Measurements from ENCODE around the gene CD58.

The CD58 gene

DNA sequence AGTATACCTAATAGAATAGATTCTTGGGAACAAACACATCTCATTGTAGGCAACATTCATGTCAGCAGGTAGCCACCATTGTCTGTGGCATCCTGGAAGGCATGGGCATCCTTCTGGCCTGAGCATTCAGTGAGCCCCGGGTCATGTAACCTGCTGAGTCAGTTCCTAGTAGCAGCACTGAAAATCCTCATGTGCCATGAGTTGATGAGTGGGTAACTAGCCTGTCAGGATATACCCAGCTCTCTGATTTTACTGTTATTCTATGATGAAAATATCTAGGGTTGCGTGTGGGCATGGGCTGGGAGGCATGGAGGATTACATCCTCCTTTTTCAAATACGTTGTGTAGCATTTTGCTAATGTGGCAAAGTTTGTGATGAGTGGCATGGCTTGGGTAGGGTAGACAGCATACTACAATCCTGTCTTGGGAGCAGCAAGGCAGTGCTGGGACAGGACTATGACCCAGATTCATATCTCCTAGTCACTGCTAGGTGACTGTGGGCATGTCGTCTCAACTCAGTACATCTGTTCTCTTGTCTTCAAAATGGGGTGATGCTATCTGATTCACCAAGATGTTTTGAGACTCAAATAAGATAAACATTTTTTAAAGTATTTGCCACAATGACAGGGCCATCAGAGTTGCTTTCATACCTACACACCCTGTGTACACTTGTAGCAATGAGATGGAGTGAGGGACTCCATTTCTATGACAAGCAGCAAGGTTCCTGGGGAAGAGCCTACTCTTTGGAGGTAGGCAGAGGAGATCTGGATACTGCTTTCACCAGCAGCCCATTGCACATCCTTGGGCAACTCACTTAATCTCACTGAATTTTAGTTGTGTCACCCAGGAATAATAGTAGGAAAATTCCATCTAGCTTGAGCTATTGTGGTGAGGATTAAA lies 62.5 kb downstream of the CD58 start:
- Histone ChIP-seq H3K36me3 (peaks cover 0 to 36% (median 10%) of the 10 kb centered on the region in 11 experiments; a peak in 13 of 22 replicates), H3K4me1 (peaks cover 71 to 98% (median 94%) of the 10 kb centered on the region in 10 experiments), H3K4me3 (peak overlapping the region in 1 of 10 experiments; percentile 3; a peak in 1 of 20 replicates), H3K4me2 (peak overlapping the region; percentile 26 to 94 (median 79); a peak in 21 of 22 replicates), H3K9me3 (replicated peaks in 1 of 11) (peaks cover 0 to 9% (median 0%) of the 10 kb centered on the region in 11 experiments; a peak in 4 of 22 replicates), H3K27me3 (no peaks in the 10 kb centered on the region), H4K20me1 (no peaks in the 10 kb centered on the region), H3K27ac (peak overlapping the region in 10 of 11 experiments; percentile 75 to 99 (median 98); a peak in 20 of 22 replicates), H3K9ac (peak overlapping the region in 6 of 11 experiments; percentile 13 to 75 (median 61); a peak in 10 of 22 replicates)
- TF ChIP-seq Cebpa-rat (IDR thresholded peaks at IDR 0.05), result no peak

DNA sequence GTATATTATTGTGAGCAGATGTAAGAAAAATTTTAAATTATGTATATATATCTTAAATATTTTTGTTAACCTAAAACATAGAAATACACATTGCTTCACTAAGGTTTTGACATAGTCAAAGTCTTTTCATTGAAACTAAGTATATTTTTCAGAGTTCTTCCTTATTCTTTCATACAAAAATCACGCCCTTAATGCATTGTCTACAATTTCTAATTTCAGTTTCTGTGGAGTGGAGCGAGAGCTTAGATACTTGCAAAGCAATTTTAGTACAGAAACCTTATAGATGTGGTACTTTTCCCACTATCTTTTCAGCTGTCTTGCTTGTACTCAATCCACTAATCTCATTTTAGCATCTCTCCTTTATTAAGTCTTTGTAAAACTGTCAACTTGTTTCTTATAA lies 63.2 kb downstream of the CD58 start:
- Histone ChIP-seq H3K27me3 (no peaks in the 10 kb centered on the region), H3K9ac (peak overlapping the region in 2 of 11 experiments; percentile 69 to 75; a peak in 2 of 22 replicates), H3K4me1 (peaks cover 71 to 98% (median 94%) of the 10 kb centered on the region in 10 experiments), H3K4me2 (peak overlapping the region in 9 of 11 experiments; percentile 51 to 94 (median 80); a peak in 17 of 22 replicates), H3K27ac (peak overlapping the region in 10 of 11 experiments; percentile 75 to 99 (median 98); a peak in 18 of 22 replicates), H3K4me3 (no peak overlapping the region), H4K20me1 (no peaks in the 10 kb centered on the region), H3K9me3 (replicated peaks in 1 of 11) (peaks cover 0 to 9% (median 0%) of the 10 kb centered on the region in 11 experiments; a peak in 4 of 22 replicates), H3K36me3 (peaks cover 0 to 36% (median 8%) of the 10 kb centered on the region in 11 experiments; a peak in 13 of 22 replicates)
- TF ChIP-seq Cebpa-rat (IDR thresholded peaks at IDR 0.05), result no peak

DNA sequence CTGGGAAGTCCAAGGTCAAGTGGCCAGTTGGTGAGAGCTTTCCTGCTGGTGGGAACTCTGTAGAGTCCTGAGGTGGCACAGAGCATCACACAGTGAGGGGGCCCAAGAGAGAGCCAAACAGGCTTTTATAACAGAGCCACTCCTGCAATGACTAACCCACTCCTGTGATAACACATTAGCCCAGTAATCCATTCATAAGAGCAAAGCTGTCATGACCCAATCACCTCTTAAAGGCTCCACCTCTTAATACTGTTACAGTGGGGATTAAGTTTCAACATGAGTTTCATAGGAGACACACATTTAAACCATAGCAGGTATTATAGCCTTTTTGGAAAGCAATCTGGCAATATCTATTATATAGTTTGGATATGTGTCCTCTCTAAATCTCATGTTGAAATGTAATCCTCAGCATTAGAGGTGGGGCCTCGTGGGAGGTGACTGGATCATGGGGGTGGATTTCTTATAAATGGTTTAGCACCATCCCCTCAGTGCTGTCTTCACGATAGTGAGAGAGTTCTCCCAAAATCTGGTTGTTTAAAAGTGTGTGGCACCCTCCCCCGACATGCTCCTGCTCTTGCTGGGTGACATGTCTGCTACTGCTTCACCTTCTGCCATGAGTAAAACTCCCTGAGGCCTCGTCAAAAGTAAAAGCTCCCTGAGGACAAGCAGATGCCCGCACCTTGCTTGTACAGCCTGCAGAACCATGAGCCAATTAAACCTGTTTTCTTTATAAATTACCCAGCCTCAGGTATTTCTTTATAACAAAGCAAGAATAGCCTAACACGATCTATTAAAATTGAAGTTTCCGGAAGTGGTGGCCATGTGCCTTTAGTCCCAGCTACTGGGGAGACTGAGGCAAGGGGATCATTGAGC lies 64.5 kb downstream of the CD58 start:
- no peaks in the 10 kb centered on the region for H4K20me1 ChIP-seq
- TF ChIP-seq Cebpa-rat (IDR thresholded peaks at IDR 0.05), result no peak
- H3K36me3 ChIP-seq, result peaks cover 0 to 38% (median 14%) of the 10 kb centered on the region in 11 experiments; a peak in 15 of 22 replicates
- H3K4me1 ChIP-seq, result peaks cover 71 to 98% (median 95%) of the 10 kb centered on the region in 10 experiments
- H3K4me3 ChIP-seq, result no peak overlapping the region; a peak in 1 of 20 replicates
- no peaks in the 10 kb centered on the region for H3K27me3 ChIP-seq
- H3K4me2 ChIP-seq, result peak overlapping the region; percentile 45 to 90 (median 75); a peak in 21 of 22 replicates
- H3K27ac ChIP-seq, result peak overlapping the region; percentile 64 to 99 (median 98)
- peaks cover 0 to 6% (median 0%) of the 10 kb centered on the region in 11 experiments; a peak in 4 of 22 replicates for H3K9me3 ChIP-seq (replicated peaks in 1 of 11)
- H3K9ac ChIP-seq, result peak overlapping the region in 9 of 11 experiments; percentile 57 to 89 (median 84); a peak in 17 of 22 replicates

DNA sequence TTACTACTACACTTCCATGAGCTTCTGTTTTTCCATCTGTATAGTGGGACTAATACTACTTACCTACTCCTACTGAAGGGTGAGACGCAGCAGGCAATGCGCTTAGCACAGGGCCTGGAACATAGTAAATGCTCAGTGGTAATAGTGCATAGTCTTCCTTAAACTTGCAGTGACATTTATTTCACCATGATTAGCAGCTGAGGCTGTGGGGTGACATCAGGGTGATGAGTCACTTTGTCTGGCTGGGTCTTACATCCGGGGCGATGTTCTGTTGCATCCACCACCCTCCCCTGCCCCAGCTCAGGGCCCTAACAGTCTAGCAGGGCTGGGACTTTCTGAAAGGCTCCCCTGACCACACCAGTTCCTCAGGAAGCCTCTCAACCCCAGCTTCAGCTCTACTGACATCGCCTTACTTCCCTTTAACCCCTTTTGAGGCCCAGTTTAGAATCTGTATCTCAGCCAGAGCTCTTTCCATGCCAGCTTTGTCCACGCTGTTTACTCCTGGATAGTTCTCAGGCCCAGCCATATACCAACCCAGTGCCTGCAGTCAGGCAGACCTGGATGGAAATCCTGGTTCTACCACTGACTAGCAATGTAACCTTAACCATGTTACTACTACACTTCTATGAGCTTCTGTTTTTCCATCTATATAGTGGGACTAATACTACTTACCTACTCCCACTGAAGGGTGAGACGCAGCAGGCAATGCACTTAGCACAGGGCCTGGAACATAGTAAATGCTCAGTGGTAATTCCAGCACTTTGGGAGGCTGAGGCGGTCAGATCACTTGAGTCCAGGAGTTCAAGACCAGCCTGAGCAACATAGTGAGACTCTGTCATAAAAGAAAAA lies 66.3 kb downstream of the CD58 start:
- H3K4me2 ChIP-seq, result peak overlapping the region; percentile 75 to 96 (median 84)
- H3K9me3 ChIP-seq (replicated peaks in 1 of 11), result no peaks in the 10 kb centered on the region
- H3K36me3 ChIP-seq, result peaks cover 0 to 45% (median 14%) of the 10 kb centered on the region in 11 experiments; a peak in 13 of 22 replicates
- H3K4me1 ChIP-seq, result peaks cover 69 to 98% (median 94%) of the 10 kb centered on the region in 10 experiments
- H3K27ac ChIP-seq, result peak overlapping the region; percentile 75 to 99 (median 98)
- peak overlapping the region in 3 of 10 experiments; percentile 32 to 41 (median 36); a peak in 3 of 20 replicates for H3K4me3 ChIP-seq
- TF ChIP-seq Cebpa-rat (IDR thresholded peaks at IDR 0.05), result peak in 9 of 11 experiments; percentile 49 to 94 (median 76); a peak in 13 of 22 replicates
- H3K27me3 ChIP-seq, result no peaks in the 10 kb centered on the region
- no peaks in the 10 kb centered on the region for H4K20me1 ChIP-seq
- H3K9ac ChIP-seq, result peak overlapping the region; percentile 49 to 89 (median 86); a peak in 21 of 22 replicates

DNA sequence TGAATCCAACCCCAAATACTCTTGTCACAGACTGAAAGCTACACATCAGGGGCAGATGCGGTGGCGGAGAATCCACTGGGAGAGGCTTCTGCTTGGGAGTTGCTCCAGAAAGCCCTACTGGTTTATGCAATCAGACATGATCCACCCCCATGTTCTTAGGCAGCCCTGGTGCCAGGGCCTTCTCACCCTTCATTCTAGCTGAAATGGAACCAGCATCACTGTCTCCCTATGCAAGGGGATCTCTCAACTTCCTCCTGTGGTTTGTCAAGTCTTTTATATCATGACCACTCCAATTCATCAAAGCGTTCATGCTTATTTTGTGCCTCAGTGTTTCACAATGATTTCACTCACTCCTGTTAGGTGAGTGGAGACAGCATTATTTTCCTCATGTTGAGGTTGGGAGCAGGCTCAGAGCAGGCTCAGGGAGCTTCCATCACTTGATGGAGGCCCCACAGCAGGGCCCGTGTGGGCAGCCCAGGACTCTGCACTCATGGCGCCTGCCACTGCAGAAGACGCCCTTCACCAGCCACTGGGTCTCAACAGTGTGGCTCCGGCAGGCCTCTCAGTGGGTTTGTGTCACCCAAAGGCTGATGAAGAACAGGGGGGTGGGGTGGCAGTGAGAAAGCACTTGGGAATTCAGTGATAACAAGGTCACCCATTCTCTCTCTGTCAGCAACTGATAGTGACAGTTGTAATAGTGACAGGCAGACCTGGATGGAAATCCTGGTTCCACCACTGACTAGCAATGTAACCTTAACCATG lies 67.1 kb downstream of the CD58 start:
- Histone ChIP-seq H4K20me1 (no peaks in the 10 kb centered on the region), H3K9ac (peak overlapping the region; percentile 49 to 89 (median 86); a peak in 21 of 22 replicates), H3K4me2 (peak overlapping the region; percentile 69 to 96 (median 84)), H3K4me1 (peaks cover 62 to 98% (median 94%) of the 10 kb centered on the region in 10 experiments), H3K27me3 (no peaks in the 10 kb centered on the region), H3K36me3 (peaks cover 0 to 45% (median 14%) of the 10 kb centered on the region in 11 experiments; a peak in 13 of 22 replicates), H3K9me3 (replicated peaks in 1 of 11) (no peaks in the 10 kb centered on the region), H3K4me3 (peak overlapping the region in 4 of 10 experiments; percentile 6 to 41 (median 28); a peak in 5 of 20 replicates), H3K27ac (peak overlapping the region; percentile 75 to 99 (median 98))
- peak in 8 of 11 experiments; percentile 10 to 96 (median 72); a peak in 12 of 22 replicates for TF ChIP-seq Cebpa-rat (IDR thresholded peaks at IDR 0.05)

DNA sequence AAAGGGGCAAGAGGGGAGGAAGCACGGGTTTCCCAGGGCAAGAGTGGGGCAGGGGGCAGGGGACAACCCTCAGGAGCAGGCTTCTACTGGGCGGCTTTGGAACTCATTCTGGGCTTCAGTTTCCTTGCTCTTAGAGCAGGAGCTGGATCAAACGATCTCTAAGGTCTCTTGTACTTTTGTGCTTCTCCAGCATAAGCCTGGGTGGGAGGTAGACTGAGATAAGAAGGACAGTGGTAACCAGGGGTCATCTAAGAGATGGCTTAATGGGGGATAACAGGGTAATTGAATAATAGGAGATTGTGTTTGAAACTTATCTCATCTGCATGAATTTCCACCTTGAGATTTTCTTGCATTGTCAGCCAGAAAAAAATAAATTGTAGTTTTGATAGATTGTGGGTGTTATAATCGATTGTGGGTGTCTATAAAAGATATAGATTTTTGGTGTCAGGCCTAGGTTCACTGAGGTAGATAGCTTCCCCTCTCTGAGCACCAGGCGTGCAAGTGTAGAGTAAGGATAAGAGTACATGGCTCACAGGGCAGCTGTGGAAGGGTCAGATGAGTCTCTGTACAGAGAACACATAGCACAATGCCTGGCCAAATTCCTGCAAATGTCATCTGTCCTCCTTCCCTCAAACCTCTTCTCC lies 68.0 kb downstream of the CD58 start:
- Histone ChIP-seq H3K4me3 (no peak overlapping the region), H3K9ac (peak overlapping the region in 10 of 11 experiments; percentile 74 to 89 (median 86); a peak in 19 of 22 replicates), H3K9me3 (replicated peaks in 1 of 11) (no peaks in the 10 kb centered on the region), H4K20me1 (no peaks in the 10 kb centered on the region), H3K36me3 (peaks cover 0 to 45% (median 14%) of the 10 kb centered on the region in 11 experiments; a peak in 13 of 22 replicates), H3K4me1 (peaks cover 59 to 98% (median 94%) of the 10 kb centered on the region in 10 experiments), H3K27me3 (no peaks in the 10 kb centered on the region), H3K27ac (peak overlapping the region; percentile 75 to 99 (median 98); a peak in 21 of 22 replicates), H3K4me2 (peak overlapping the region; percentile 69 to 96 (median 84))
- TF ChIP-seq Cebpa-rat (IDR thresholded peaks at IDR 0.05), result no peak

Measured in BLaER1 treated with 17β-estradiol and CSF1 and Interleukin-3, amounts not matched to agents 10 nM and 100 nM (cell line).